Lower leg skin (tissue), 4 donors: Measurements from ENCODE around the gene FASTK. TPM values are rescaled to one million over a fixed set of nuclear protein-coding genes. Genes with fewer than 3 reads are reported as not detected.

ENCODE experiments used
- DNase-seq, 2 donors: peaks; one replicate each; pipeline ENCODE4 v3.0.0-alpha.2; 2019; ENCODE audit warnings: low spot score in 2 of 2
- H3K4me3 ChIP-seq: fragments of 200-600 bp; sonication (generic); 2 replicates; pipeline ENCODE4 v1.5.1; 2017; ENCODE audit warnings: mild to moderate bottlenecking, low read depth; ENCODE audit not compliant: poor library complexity, severe bottlenecking
- POLR2A ChIP-seq, 2 donors: fragments of 450-650 bp; IDR thresholded peaks; one replicate each; pipeline ENCODE4 v1.6.1; 2016 to 2017; ENCODE audit warnings: antibody characterized with exemption in 2 of 2, mild to moderate bottlenecking in 1 of 2, moderate library complexity in 1 of 2
- WGBS, 2 donors: methylation state at CpG; one replicate each; pipeline ENCODE4 v1.1.5; 2018; 5-methylcytosine and 5-hydroxymethylcytosine counted together
- intact Hi-C: fragments of 100-400 bp; cut with DNase I; formaldehyde crosslinking; loops from one replicate; pipeline ENCODE4 v1.15.0; 2023; ENCODE audit warnings: low total_unique reads
- total RNA-seq, 4 donors: library from RNA; depleted of rRNA; stranded (reverse); fragments of >200 nt; gene quantifications; one replicate each; pipeline ENCODE4 v1.1.0, GENCODE V29; 2016
- TF ChIP-seq, protein P1 (sequence below), 3 donors: fragments of 450-650 bp; IDR thresholded peaks; one replicate each; pipeline ENCODE4 v1.5.1; 2016; ENCODE audit warnings: antibody characterized with exemption in 3 of 3, mild to moderate bottlenecking in 3 of 3, moderate library complexity in 2 of 3

FASTK gene
- total RNA-seq, 4 donors from 2014 or later: 47.4 to 80.7 (median 69.0) TPM

DNA sequence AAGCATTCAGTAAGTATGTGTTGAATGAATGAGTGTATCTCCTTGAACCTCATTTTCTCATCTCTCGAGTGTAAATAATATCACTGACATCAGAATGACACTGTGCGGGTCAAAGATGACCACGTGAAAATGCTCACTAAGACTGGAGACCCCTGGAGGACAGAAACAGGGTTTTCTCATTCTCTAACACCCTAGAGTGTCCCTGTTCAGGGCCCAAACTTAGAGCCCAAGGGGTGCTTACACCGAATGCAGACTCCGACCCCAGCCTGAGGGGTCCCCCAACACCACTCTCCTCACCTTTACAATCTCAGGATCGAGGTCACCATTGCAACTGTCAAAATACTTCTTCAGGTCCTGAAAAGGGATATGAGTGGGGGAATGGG lies 24.3 kb downstream of the FASTK start:
- no peak overlapping the region for H3K4me3 ChIP-seq
- no peak for DNase-seq
- TF ChIP-seq POLR2A (IDR thresholded peaks at IDR 0.05): no peak
- TF ChIP-seq, protein P1, sequence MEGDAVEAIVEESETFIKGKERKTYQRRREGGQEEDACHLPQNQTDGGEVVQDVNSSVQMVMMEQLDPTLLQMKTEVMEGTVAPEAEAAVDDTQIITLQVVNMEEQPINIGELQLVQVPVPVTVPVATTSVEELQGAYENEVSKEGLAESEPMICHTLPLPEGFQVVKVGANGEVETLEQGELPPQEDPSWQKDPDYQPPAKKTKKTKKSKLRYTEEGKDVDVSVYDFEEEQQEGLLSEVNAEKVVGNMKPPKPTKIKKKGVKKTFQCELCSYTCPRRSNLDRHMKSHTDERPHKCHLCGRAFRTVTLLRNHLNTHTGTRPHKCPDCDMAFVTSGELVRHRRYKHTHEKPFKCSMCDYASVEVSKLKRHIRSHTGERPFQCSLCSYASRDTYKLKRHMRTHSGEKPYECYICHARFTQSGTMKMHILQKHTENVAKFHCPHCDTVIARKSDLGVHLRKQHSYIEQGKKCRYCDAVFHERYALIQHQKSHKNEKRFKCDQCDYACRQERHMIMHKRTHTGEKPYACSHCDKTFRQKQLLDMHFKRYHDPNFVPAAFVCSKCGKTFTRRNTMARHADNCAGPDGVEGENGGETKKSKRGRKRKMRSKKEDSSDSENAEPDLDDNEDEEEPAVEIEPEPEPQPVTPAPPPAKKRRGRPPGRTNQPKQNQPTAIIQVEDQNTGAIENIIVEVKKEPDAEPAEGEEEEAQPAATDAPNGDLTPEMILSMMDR (IDR thresholded peaks at IDR 0.05): no peak
- intact Hi-C loops: no loop called here
- 83 to 90% methylated on average over 6 of the region's 6 CpGs for WGBS, 2 donors

GRCh38 chr7:151053751-151054150 lies 26.9 kb downstream of the FASTK start:
- H3K4me3 ChIP-seq: no peak overlapping the region
- intact Hi-C loops: loop anchor here (5.0 kb wide), 1 partner anchor 1529 kb away; no protein-coding TSS in a partner anchor
- DNase-seq: no peak
- no peak for TF ChIP-seq POLR2A (IDR thresholded peaks at IDR 0.05)
- TF ChIP-seq, protein P1 (IDR thresholded peaks at IDR 0.05): no peak
- 91 to 93% methylated on average over 8 of the region's 8 CpGs for WGBS, 2 donors

- DNase-seq: no peak
- WGBS, 2 donors: 68 to 81% methylated on average over 4 of the region's 4 CpGs
- no peak for TF ChIP-seq POLR2A (IDR thresholded peaks at IDR 0.05)
- TF ChIP-seq, protein P1 (IDR thresholded peaks at IDR 0.05): no peak
- intact Hi-C loops: loop anchor here (5.0 kb wide), 1 partner anchor 1529 kb away; no protein-coding TSS in a partner anchor
- no peak overlapping the region for H3K4me3 ChIP-seq
Observed at GRCh38 chr7:151053096-151053495, 27.5 kb downstream of the FASTK start.

- no peak for TF ChIP-seq POLR2A (IDR thresholded peaks at IDR 0.05)
- TF ChIP-seq, protein P1 (IDR thresholded peaks at IDR 0.05): no peak
- no peak for DNase-seq
- intact Hi-C loops: loop anchor here (5.0 kb wide), 1 partner anchor 1531 kb away; no protein-coding TSS in a partner anchor
- no peak overlapping the region for H3K4me3 ChIP-seq
- WGBS, 2 donors: 0 to 1% methylated on average over 13 to 36 of the region's 50 CpGs
Observed at GRCh38 chr7:151051108-151051507, 29.5 kb downstream of the FASTK start.

- intact Hi-C loops: no loop called here
- H3K4me3 ChIP-seq: no peak overlapping the region
- 92% methylated on average over 38 of the region's 38 CpGs for WGBS, 2 donors
- no peak for DNase-seq
- TF ChIP-seq POLR2A (IDR thresholded peaks at IDR 0.05): no peak
- TF ChIP-seq, protein P1 (IDR thresholded peaks at IDR 0.05): no peak
Observed at GRCh38 chr7:151048911-151049463, 31.6 kb downstream of the FASTK start.
